ENCODE data around the gene GUCY1B1.
"Not testable (repeated sequence)": the region's sequence is repeated elsewhere in the genome, so short reads cannot be mapped to it uniquely, and the experiment has no call there.

Gene GUCY1B1

GRCh38 chr4:155763551-155763950 is 4.7 kb downstream of the GUCY1B1 start:
- DNase-seq = no peak

- DNase-seq = no peak
Observed at GRCh38 chr4:155765149-155765548, 6.3 kb downstream of the GUCY1B1 start.

DNA sequence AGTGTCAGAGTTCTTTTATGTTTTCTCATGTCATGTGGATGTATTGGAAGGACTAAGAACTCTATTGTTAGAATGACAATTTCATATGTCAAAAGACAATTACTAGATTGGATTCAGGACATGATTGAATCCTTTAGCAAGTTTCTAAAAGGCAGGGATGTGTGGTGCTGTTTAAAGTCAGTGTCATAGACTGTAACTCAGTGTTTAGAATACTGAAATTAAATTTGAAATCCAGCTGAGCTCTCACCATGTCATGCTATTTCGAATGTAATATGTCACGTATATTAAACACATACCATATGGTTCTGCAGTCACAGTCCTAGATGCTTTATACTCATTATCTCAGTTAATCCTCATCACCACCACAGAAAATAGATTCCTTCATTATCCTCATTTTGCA is 7.8 kb downstream of the GUCY1B1 start:
- DNase-seq = no peak

GRCh38 chr4:155768370-155768769 is 9.5 kb downstream of the GUCY1B1 start:
- no peak for DNase-seq

GRCh38 chr4:155769090-155769489 is 10.3 kb downstream of the GUCY1B1 start:
- DNase-seq = no peak

GRCh38 chr4:155772459-155773195 is 13.8 kb downstream of the GUCY1B1 start:
- no peak for DNase-seq

DNA sequence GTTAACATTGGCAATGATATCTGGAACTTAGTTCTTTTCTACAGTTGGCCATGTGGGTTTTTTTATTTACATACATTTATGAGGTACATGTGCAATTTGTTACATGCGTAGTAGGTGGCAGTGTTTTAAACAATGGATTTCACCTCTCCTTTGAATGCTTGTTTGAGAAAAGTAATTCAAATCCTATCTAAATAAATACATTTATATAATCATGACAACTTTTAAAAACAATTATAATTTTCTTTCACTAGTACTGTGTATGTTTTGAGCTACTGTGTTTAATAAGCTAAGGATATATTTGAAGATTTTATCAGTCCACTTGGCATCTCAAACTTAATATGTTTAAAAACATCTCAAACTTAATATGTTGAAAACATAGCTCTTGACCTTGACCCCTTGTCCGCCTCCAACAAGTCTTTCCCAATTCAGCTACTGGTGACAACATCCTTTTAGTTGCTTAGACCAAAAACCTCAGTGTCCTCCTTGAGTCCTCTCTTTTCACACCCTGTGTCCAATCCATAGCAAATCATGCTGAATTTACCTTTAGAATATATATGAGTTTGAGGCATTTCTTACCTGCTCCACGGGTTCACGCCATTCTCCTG is 14.5 kb downstream of the GUCY1B1 start:
- DNase-seq = no peak

GRCh38 chr4:155774033-155774432 is 15.2 kb downstream of the GUCY1B1 start:
- DNase-seq = no peak

- DNase-seq = no peak
Observed at GRCh38 chr4:155777971-155778735, 19.3 kb downstream of the GUCY1B1 start.

- no peak for DNase-seq
Observed at GRCh38 chr4:155780775-155781174, 22.0 kb downstream of the GUCY1B1 start.

- no peak for DNase-seq
Observed at GRCh38 chr4:155781249-155781831, 22.5 kb downstream of the GUCY1B1 start.

DNA sequence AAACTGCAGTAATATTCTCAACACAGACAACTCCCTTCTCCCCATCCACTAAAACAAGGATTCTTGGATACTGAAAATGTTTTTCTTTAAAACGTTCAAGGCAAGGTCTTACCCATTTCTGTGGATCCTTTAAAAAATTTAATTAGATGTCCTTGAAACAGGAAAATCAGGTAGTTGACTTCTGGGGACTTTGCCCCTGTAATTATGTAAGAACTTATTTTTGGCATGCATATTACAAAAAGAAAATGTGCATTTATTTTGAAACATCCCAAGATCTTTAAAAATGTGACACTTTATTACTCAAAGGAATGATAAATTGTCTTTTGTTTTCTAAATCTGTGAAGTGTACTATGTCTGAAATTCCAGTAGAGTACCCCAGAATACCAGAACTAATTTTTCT is 25.8 kb downstream of the GUCY1B1 start:
- DNase-seq = no peak

DNA sequence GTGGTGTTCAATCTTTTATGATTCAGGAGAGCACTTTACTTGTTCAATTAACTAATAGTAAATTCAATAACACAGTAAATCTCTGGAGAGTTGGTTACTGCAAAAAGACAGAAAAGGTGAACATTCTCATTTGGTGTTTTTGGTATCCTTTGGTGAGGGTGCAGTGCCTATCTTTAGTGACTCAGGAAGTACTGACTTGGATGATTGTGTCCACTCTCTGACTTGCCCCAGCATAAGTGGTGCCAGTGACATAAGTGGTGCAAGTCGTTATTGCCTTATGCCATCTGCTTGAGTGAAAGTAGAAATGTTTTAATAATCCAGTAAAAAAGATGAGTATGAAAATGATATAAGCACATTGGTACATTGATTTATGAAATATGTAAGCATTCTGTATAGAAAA is 27.0 kb downstream of the GUCY1B1 start:
- DNase-seq = no peak

GRCh38 chr4:155787113-155787710 is 28.4 kb downstream of the GUCY1B1 start:
- DNase-seq = peak; percentile 43

GRCh38 chr4:155789391-155789790 is 30.6 kb downstream of the GUCY1B1 start:
- no peak for DNase-seq

GRCh38 chr4:155789982-155790381 is 31.2 kb downstream of the GUCY1B1 start:
- DNase-seq = no peak

DNA sequence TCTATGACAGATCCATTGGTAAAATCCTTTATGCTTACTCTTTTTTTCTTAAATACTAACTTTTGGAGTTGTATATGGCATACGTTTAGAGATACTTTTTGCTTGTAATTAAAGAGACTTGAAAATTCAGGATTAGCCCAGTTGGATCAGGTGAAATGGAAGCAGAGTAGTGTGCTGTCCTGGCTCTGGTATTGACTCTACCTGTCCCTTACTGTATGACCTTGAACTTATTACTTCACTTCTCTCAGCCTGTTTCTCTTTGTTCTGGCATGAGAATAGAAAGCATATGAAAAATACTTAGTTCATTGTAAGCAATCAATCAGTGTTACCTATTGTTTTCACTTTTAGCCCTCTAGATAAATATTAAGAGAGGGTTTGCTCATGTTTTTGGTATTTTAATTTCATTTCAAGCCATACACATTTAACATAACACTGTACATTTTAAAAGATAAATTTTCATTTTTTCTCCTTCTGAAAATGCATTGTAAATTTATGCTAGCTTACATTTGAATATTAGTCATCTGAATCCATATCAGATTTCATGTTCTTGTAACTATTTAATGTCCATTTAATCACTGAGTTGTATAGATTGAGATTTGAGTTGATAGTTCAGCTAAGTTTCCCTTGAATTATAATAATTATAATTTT is 35.9 kb downstream of the GUCY1B1 start:
- DNase-seq = no peak

DNA sequence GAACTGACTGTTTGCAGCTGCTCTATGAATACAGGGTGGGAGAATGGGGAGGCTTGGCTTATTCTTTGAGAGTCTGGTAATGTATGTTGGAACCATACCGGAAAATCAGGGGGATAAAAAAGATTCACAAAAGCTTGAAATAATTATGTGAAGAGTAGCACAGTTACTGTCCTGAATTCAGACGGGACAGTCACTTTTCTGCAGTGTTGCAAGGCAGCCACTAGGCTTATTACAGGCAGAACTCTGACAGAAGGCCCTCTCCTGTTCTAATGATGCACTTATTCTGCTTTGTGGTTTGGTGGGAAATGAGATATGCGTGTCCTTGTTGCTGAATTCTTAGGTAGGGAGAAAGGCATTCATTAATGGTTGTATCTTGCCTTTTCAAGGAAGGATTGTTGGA is 37.2 kb downstream of the GUCY1B1 start:
- DNase-seq = no peak

DNA sequence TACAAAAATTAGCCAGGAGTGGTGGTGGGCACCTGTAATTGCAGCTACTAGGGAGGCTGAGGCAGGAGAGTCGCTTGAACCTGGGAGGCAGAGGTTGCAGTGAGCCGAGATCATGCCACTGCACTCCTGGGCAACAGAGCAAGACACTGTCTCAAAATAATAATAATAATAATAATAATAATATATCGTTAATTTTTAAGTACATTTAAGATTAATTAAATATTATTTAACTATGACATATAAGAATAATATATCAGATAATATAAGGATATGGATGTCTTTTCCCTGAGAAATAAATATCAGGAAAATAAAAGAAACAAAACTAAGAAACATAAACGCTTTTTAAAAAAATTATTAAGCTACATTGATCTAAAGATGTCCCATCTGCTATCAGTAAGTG is 38.8 kb downstream of the GUCY1B1 start:
- not testable (repeated sequence) for DNase-seq

- DNase-seq = no peak
Observed at GRCh38 chr4:155799116-155799793, 40.4 kb downstream of the GUCY1B1 start.

DNA sequence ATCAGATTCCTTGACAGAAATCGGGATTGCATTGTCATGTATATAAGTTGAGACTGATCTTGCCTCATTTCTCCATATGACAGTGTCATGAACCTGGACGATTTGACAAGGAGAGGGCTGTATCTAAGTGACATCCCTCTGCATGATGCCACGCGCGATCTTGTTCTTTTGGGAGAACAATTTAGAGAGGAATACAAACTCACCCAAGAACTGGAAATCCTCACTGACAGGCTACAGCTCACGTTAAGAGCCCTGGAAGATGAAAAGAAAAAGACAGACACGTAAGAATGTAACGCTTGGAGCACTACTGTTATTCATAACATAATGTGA is 40.9 kb downstream of the GUCY1B1 start:
- DNase-seq = no peak

- DNase-seq = no peak
Observed at GRCh38 chr4:155800685-155801343, 42.0 kb downstream of the GUCY1B1 start.
